Measurements from ENCODE around the gene PYCARD.
"Not testable (repeated sequence)": the region's sequence is repeated elsewhere in the genome, so short reads cannot be mapped to it uniquely, and the experiment has no call there.

Gene PYCARD

DNA sequence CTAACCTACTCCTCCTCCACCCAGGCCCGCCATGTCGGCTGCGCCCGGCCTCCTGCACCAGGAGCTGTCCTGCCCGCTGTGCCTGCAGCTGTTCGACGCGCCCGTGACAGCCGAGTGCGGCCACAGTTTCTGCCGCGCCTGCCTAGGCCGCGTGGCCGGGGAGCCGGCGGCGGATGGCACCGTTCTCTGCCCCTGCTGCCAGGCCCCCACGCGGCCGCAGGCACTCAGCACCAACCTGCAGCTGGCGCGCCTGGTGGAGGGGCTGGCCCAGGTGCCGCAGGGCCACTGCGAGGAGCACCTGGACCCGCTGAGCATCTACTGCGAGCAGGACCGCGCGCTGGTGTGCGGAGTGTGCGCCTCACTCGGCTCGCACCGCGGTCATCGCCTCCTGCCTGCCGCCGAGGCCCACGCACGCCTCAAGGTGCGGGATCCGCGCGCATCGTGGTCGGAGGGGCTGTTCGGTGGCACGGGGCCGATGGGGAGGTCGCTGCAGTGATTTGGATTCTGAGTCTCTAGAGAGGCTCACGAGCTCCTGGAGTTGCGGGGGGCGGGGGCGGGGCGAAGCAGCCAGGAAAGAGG, 12.2 kb upstream of the PYCARD start:
- no peak for DNase-seq

DNA sequence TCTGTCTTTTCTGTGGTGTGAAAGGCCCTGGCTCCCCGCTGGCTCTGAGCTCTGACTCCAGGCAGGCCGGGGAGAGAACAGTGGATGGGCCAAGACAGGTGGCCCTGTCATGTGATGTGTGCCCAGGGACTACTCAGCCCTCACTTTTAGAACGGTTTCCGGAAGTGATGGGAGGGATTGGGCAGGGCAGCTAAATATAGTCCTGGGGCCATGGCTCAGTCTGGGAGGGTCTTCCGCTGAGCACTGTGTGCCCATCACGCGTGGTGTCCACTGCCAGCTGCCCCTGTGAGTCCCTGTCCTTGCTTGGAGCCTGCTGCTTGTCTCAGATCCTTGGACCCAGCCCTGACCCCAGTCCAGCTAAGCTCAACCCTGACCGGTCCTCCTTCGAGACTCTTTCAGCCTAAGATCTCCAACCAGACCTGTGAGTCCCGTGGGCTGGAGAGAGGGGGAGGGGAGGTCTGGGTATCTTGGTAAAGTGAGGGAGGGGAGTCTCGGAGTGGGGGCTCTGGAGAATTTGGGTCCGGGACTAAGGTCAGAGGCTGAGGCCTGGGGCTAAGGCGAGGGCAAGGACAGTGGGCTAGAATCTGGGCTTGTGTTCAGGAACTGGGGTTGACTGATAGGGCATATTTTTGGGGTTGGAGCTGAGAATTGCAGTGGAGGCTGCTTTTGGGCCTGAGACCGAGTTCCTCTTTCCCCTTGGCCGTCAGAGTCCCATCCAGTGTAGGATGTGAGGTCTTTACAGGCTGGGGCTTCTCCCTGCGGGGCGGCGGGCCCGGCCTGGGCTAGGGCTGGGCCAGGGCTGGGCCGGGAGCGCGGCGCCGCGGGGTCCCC, 11.5 kb upstream of the PYCARD start, which contains the start of gene TRIM72:
Gene TRIM72 (plus strand): TSS at position 243 of the 831 bp plus-strand sequence. CDS start 620 bp downstream, outside the sequence.
- DNase-seq = no peak

DNA sequence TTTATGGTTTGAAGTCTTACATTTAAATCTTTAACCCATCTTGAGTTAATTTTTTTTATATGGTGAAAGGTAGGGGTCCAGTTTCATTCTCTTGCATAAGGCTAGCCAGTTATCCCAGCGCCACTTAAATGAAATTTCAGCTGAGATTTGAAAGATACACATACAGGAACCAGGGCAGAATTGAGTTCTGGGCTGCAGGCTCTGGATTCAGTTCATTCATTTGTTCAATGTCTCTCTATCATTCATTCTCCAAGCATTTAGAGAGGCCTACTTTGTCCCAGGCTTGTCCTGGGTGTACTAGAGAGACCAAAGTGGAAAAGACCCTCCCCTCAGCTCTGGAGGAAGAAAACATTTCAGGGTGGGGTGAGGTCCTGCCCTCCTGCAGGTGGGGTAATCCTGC, 10.8 kb upstream of the PYCARD start:
- DNase-seq = no peak

DNA sequence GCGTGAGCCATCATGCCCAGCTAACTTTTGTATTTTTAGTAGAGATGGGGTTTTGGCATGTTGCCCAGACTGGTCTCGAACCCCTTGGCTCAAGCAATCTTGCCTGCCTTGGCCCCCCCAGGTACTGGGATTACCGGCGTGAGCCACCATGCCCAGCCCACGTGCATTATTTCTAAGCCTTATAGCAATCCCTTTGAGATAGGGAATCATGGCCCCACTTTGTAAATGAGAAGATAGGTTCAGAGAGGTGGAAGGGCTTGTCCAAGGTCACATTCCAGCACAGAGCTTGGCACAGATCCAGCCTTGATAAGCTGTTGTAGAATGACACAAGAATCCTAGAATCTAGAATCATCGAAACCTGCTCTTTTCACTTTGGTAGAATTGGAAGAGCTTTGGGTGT, 4.2 kb upstream of the PYCARD start:
- DNase-seq = no peak

DNA sequence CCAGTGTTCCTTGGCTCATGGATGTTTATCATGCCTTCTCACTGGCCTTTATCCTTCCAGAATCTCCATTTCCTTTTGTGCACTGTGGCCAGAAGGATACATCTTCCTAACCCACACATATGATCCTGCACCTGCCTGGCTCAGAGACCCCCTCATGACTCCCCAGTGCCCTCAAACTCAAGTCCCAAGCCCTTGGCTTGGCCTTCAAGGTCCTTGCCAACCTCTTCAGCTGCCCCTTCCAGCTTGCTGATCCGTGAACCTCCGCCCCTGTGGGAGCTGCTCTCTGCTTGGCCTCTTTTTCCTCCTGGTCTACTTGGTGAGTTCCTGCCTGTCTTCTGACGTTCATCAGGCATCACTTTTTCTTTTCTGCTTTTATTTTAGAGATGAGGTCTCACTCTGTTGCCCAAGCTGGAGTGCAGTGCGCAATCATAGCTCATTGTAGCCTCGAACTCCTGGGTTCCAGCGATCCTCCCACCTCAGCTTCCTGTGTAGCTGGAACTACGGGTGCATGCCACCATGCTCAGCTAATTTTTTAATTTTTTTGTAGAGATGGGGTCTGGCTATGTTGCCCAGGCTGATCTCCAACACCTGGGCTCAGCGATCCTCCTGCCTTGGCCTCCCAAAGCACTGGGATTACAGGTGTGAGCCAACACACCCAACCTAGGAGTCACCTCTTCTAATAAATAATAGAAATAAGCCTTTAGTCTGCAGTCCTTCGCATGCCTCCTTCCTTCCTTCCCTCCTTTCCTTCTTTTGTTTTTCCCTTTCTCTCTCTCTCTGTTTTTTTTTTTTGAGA, 2.5 kb upstream of the PYCARD start:
- DNase-seq = no peak

DNA sequence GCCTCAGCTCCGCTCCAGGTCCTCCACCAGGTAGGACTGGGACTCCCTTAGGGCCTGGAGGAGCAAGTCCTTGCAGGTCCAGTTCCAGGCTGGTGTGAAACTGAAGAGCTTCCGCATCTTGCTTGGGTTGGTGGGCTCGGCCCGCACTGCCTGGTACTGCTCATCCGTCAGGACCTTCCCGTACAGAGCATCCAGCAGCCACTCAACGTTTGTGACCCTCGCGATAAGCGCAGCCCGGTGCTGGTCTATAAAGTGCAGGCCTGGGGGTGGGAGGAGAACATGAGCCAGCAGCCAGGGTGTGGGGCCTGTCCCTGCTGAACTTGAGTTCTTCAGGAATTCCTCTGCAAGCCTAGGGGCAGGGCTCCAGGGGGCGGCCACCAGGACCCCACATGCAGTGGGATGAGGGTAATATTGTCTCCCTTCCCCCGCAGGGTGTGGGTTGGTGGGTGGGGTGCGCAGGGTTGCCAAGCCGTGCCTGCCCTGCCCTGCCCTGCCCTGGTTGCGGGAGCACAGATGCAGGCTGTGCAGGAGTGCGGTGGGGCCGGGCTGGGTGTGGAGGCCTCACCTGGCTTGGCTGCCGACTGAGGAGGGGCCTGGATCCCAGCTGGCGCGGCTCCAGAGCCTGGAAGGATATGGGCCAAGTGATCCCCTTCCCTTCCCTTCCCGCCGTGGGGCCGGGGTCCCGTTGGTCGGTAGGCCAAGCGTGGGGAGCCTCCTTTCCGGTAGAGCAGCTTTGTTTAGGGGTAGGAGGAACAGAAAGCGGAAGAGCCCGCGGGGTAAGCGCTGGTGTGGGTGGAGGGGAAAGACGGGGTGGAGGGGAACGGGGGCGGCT, 762 bp downstream of the PYCARD start:
- peak; percentile 33 for DNase-seq

DNA sequence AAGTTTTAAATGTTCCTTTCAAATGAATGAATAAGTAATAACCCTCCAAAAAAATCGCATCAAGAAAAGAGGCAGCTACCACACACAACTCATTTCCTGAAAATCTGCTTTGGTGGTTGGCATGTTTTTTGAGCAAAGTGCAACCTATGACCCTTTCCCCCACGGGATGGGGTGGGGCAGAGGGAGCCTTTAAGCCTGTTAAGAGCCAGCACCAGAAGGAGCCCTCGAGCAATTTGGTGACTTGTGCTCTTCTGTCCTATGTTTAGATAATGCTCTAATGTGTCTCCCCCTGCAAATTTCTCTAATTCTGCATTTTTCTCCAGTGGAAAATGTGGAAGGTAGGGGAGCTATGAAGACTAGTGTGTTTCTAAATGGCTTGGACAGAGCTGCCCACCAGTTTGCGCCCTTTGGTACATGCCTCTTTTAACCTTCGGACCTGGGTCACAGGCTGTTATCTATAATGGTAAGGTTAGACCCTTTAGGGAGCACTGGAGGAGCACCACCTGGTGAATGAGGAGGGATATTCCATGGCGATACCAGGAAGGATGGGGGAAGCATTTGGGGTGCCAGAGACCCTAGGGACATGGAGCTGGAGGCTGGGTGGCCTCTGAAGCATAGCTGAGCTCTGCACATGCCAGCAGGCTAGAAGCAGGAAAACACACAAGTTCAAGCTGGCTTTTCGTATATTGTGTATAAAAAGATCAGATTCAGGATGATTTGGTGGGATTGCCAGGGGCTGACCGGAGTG, 1.6 kb downstream of the PYCARD start:
- DNase-seq = peak; percentile 35

DNA sequence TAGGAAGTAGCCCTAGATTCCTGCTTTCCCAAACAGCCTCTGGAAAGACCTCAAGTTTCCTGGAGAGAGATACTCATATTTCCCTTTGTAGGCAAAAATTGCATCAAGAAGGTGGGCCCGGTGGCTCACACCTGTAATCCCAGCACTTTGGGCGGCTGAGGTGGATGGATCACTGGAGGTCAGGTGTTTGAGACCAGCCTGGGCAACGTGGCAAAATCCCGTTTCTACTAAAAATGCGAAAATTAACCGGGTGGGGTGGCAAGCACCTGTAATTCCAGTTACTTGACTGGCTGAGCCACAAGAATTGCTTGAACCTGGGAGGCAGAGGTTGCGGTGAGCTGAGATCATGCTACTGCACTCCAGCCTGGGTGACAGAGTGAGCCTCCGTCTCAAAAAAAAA, 2.4 kb downstream of the PYCARD start:
- not testable (repeated sequence) for DNase-seq

DNA sequence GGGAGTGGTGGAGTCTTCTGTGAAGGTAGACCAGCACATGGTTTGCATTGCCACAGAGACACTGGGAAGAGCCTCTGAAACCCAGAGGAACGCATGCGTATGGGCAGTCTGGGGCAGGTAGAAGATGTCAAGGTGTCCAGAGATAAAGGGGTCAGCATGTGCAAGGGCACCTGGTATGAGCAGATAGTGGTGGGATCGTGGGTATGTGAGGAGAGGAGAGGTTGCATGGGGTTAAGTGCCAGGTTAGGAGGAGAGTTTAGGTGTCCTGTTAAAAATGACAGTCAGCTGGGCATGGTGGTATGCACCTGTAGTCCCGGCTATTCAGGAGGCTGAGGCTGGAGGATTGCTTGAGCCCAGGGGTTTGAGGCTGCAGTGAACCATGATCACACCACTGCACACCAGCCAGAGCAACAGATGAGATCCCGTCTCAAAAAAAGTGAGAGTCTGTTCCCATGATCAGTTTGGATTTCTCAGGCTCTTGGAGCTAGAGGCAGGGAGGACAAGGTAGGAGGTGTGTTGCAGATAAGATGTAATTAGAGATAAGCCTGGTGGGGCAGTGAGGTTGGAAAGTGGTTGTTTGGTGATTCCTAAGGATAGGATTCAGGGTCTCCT, 3.0 kb downstream of the PYCARD start:
- DNase-seq = no peak

DNA sequence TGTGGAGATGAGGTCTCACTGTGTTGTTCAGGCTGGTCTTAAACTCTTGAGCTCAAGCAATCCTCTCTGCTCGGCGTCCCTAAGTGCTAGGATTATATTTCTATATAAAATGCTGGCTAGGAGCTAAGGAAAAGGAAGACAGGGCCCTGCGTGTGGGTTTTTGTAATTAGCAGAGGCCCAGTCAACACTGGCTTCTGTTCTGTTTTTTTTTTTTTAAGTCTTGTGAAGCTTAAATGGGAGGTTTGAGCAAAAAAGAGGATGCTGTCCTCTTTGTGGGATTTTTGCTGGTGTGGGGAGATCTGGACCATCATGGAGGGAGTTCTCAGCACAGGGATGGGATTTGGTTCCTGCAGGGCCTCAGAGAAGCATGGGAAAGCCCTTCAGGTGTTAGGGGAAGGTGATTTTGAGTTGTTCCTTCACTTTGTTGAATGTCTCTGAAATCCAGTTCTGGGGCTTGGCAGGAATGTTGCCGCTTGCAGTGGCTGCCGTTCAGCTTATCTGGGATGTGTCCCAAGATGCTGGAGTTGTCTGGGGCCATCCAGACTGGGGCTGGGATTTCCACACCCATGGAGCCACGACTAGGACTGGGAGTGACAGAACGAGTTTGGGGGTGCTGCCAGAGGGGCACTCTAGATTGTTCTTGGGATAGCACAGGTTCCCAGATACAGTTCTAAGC, 4.2 kb downstream of the PYCARD start:
- DNase-seq = no peak

DNA sequence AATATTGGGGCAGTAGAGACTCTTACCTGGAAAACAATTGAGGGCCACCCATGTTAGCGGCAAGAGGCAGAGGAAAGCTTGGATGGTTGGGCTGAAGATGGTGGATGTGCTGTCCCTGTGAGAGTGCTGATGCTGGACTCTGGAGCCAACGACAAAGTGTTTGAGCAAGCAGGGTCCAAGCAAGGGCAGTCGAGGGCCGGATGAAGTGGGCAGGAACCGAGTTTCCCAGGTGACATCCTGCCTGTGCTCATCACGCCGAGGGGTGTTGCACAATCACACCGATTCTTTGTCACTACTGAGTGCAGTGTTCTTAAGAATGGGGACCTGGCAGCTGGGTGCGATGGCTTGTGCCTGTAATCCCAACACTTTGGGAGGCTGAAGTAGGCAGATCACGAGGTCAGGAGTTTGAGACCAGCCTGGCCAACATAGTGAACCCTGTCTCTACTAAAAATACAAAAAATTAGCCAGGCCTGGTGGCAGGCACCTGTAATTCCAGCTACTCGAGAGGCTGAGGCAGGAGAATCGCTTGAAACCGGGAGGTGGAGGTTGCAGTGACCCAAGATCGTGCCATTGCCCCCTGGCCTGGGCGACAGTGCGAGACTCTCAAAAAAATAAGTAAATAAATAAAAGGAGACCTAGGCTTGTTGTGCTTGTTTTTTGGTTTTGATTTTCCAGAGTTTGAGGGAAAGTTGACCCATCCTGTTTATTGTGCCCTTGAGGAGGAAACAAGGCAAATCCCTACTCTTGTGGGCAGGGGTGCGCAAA, 6.1 kb downstream of the PYCARD start:
- DNase-seq = no peak

DNA sequence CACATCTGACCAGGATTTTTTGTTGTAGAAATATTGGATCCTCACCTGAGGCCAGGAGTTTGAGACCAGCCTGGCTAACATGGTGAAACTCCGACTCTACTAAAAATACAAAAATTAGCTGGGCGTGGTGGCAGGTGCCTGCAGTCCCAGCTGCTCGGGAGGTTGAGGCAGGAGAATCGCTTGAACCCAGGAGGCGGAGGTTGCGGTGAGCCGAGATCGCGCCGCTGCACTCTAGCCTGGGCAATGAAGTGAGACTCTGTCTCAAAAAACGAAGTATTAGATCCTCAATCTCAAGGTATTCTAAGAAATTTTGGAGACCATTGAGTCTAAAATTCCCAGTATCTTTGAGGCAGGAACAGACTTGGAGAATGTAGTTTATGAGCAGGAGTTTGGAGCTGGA, 6.7 kb downstream of the PYCARD start:
- not testable (repeated sequence) for DNase-seq

DNA sequence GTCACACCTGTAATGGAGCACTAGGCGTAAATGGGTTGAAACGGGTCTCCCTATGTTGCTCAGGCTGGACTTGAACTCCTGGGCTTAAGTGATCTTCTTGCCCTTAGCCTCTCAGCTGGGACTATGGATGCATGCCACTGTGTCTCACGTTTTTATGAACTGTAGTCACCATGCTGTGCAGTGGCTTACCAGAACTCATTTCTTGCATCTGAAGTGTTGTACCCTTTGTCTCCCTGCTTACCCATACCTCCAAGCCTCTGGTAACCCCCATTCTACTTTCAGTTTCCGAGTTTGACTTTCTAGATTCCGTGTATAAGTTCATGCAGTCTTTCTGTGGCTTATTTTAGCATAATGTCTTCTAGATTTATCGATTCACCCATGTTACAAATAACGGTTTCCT, 7.7 kb downstream of the PYCARD start:
- no peak for DNase-seq

DNA sequence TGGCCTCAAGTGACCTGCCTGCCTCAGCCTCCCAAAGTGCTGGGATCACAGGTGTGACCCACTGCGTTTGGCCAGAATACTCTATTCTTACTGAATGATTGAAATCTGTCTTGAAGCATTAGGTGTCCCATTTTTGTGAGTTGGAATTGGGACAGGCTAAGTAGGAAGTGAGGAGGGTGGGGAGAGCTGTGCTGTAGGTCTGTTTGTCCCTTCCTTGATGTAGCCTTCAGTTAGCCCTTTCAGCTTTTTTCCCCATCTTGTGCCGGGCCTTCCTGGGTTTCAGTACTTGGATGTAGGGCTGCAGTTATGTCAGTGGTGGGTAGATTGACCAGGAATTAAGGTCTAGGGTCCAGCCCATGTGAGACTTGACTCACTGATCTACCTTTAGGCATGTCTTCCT, 8.7 kb downstream of the PYCARD start:
- DNase-seq = no peak

DNA sequence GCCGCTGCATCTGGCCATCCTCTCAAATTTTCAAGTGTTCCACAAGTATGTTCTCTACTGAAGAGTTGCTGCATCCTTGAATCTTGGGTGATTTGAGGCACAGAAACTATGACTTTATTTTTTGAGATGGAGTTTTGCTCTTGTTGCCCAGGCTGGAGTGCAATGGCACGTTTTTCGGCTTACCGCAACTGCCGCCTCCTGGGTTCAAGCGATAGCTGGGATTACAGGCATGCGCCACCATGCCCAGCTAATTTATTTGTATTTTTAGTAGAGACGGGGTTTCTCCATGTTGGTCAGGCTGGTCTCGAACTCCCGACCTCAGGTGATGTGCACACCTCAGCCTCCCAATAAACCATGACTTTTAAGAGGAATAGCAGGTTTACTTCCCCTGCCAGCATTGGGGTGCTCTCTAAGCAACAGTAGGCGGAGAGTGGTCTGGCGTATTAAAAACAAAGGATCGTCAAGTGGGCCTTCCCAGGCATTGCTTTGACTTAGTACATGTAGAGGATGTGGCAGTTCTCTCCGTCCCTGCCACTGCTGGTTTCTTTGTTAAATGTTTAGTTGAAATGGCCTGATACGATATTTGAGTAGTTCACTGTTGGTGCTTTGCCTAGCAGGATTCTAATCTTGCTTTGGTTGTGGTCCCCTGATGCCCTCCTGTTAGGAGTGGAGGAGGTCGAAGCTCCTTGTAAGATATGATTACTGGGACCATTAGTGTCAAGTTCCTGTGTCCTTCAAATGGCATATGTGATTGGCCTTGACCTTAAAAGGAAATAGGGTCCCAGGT, 9.5 kb downstream of the PYCARD start:
- DNase-seq = no peak

DNA sequence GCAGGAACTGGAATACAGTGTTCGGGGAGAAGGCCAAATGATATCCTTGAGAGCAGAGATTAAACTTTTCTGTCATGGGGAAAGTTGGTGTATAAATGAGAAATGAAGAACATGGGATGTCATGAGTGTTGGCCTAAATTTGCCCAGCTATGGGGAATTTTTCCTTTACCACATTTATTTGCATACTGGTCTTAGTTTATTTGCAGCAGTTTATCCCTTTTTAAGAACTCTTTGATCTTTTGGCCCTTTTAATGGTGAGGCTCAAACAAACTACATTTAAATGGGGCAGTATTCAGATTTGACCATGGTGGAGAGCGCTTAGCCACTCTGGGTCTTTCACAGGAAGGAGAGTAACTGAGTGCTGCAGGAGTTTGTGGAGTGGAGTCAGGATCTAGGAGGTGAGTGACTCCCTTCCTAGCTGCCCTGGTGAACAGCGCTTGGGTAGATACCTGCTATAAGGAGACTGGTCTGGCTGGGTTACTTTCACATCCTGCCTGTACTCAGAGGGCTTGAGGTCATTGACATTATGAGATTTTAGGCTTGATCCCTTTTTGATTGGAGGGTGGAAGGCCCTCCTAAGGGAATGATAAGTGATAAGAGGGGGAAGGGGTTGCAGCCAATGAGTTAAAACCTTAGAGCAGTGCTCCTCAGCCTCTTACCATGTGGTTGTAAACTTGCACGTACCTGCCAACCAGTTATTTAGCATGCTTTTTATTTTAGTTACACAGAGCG, 10.7 kb downstream of the PYCARD start:
- DNase-seq = no peak

DNA sequence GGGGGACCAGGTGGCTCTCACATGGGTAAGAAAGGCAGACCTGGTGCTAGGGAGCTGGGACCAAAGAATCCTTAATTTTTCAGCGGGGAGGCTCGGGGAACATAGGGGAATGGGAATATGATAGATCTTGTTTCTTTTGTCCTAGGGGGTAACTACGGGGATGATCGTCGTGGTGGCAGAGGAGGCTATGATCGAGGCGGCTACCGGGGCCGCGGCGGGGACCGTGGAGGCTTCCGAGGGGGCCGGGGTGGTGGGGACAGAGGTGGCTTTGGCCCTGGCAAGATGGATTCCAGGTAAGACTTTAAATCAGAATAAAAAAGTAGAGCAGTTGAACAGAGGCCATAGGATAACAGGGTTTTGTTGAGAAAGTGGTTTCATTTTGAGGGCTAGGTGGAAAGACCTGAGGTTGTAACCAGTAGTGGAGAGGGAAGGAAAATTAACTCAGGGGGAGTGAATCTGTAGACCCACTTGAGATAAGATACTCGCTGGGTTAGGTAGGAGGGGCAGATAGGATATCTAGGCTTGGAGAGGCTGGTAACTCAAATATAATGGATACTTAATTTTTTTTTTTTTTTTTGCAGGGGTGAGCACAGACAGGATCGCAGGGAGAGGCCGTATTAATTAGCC, 11.6 kb downstream of the PYCARD start:
- no peak for DNase-seq

DNA sequence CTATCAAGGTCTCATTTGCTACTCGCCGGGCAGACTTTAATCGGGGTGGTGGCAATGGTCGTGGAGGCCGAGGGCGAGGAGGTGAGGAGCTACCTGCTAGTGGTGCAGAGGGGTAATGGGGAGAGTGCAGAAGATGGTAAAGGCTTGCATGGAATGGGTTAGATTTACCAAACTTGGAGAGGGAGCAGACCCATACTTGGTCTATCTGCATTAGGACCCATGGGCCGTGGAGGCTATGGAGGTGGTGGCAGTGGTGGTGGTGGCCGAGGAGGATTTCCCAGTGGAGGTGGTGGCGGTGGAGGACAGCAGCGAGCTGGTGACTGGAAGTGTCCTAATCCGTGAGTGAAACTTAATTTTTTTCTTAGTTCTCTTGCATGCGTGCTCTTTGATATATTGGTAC, 12.5 kb downstream of the PYCARD start:
- DNase-seq = no peak
